ENCODE data around the gene BECN2. TPM values are rescaled to one million over a fixed set of nuclear protein-coding genes. Genes with fewer than 3 reads are reported as not detected.

BECN2 gene
- total and polyA plus RNA-seq, 2 of the 13 experiments (the other 11 are each of a cell fraction or from before 2014, with no cell fraction given) = not detected

DNA sequence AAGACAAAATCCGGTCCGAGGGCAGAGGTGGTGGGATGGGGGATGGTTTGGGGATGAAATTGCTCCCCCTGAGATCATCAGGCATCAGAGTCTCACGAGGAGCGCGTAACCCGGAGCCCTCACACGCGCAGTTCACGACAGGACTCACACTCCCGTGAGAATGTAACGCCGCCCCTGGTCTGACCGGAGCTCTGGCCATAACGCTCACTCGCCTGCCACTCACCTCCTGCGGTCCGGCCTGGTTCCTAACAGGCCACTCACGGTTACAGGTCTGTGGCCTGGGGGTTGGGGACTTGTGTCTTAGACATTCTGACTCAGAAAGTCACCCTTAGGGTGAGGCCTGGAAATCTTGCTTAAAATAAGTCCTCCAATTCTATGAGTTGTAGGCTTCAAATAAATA is 21.5 kb downstream of the BECN2 start:
- H3K36me3 ChIP-seq (replicated peaks in 1 of 2; ENCODE audit: control insufficient read depth in 1 of 2, insufficient read depth in 2 of 2, low read length in 2 of 2) = no peaks in the 10 kb centered on the region
- no peak overlapping the region for H3K27ac ChIP-seq (ENCODE audit: extremely low read length, insufficient read depth, low read length)
- no peaks in the 10 kb centered on the region for H3K79me2 ChIP-seq (ENCODE audit: insufficient read depth, low read length)
- no peak for FAIRE-seq
- no peaks in the 10 kb centered on the region for H3K9me3 ChIP-seq (ENCODE audit: low read length)
- no peaks in the 10 kb centered on the region for H3K4me1 ChIP-seq (ENCODE audit: insufficient read depth, low read length)
- intact Hi-C loops (cut with micrococcal nuclease; ENCODE audit: unreplicated experiment) = no loop called here
- no peak overlapping the region for H3K9ac ChIP-seq (ENCODE audit: insufficient read depth, low read depth, low read length)
- no peak for DNase-seq (ENCODE audit: low spot score)
- POLR2A ChIA-PET = no interaction called here
- H4K20me1 ChIP-seq (ENCODE audit: insufficient read depth, low read length) = no peaks in the 10 kb centered on the region
- in situ Hi-C loops (cut with HindIII; ENCODE audit: extremely low pct_ligation_motif_present, low pct_unique_long_range_greater_than_20kb) = loop anchor here (25.0 kb wide), 1 partner anchor 442 kb away; the partner anchor contains the start of gene KMO
- no peak for ATAC-seq
- H3K4me2 ChIP-seq (ENCODE audit: low read depth, low read length) = no peak overlapping the region
- TF ChIP-seq, protein P1, sequence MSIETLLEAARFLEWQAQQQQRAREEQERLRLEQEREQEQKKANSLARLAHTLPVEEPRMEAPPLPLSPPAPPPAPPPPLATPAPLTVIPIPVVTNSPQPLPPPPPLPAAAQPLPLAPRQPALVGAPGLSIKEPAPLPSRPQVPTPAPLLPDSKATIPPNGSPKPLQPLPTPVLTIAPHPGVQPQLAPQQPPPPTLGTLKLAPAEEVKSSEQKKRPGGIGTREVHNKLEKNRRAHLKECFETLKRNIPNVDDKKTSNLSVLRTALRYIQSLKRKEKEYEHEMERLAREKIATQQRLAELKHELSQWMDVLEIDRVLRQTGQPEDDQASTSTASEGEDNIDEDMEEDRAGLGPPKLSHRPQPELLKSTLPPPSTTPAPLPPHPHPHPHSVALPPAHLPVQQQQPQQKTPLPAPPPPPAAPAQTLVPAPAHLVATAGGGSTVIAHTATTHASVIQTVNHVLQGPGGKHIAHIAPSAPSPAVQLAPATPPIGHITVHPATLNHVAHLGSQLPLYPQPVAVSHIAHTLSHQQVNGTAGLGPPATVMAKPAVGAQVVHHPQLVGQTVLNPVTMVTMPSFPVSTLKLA (IDR thresholded peaks at IDR 0.05) = no peak
- no peak for TF ChIP-seq TGIF2 (CRISPR knock-in tag; IDR thresholded peaks at IDR 0.05)
- H3K4me3 ChIP-seq (replicated peaks in 1 of 3; ENCODE audit: insufficient read depth in 1 of 3, low read depth in 2 of 3, low read length in 3 of 3) = no peak overlapping the region
- no TSS peak for BruUV-seq (replicated peaks)
- 67% methylated on average over 18 of the region's 18 CpGs for WGBS (ENCODE audit: low lambda C conversion rate)
- CTCF ChIA-PET (ENCODE audit: low intra/inter-chr PET ratio, low total read pairs) = no interaction called here
- no peaks in the 10 kb centered on the region; a peak in 1 of 5 replicates for H3K27me3 ChIP-seq (ENCODE audit: control insufficient read depth in 1 of 2, insufficient read depth in 2 of 2, low read length in 2 of 2)
- no peak overlapping the region for H2AFZ ChIP-seq (ENCODE audit: low read length)

GRCh38 chr1:241979926-241980325 is 22.4 kb downstream of the BECN2 start:
- no peak overlapping the region for H2AFZ ChIP-seq (ENCODE audit: low read length)
- H3K27ac ChIP-seq (ENCODE audit: extremely low read length, insufficient read depth, low read length) = no peak overlapping the region
- H3K9ac ChIP-seq (ENCODE audit: insufficient read depth, low read depth, low read length) = no peak overlapping the region
- H3K27me3 ChIP-seq (ENCODE audit: control insufficient read depth in 1 of 2, insufficient read depth in 2 of 2, low read length in 2 of 2) = no peaks in the 10 kb centered on the region; a peak in 2 of 5 replicates
- H3K36me3 ChIP-seq (replicated peaks in 1 of 2; ENCODE audit: control insufficient read depth in 1 of 2, insufficient read depth in 2 of 2, low read length in 2 of 2) = no peaks in the 10 kb centered on the region
- 12% methylated on average over 1 of the region's 1 CpG for WGBS (ENCODE audit: low lambda C conversion rate)
- no TSS peak for BruUV-seq (replicated peaks)
- H3K4me2 ChIP-seq (ENCODE audit: low read depth, low read length) = no peak overlapping the region
- H3K4me1 ChIP-seq (ENCODE audit: insufficient read depth, low read length) = no peaks in the 10 kb centered on the region
- FAIRE-seq (no peak), DNase-seq (ENCODE audit: low spot score) (no peak), ATAC-seq (no peak)
- intact Hi-C loops (cut with micrococcal nuclease; ENCODE audit: unreplicated experiment) (no loop called here), in situ Hi-C loops (cut with HindIII; ENCODE audit: extremely low pct_ligation_motif_present, low pct_unique_long_range_greater_than_20kb) (loop anchor here (25.0 kb wide), 1 partner anchor 443 kb away; the partner anchor contains the start of gene KMO)
- ChIA-PET POLR2A (no interaction called here), CTCF (ENCODE audit: low intra/inter-chr PET ratio, low total read pairs) (no interaction called here)
- no peaks in the 10 kb centered on the region for H4K20me1 ChIP-seq (ENCODE audit: insufficient read depth, low read length)
- no peaks in the 10 kb centered on the region for H3K9me3 ChIP-seq (ENCODE audit: low read length)
- H3K4me3 ChIP-seq (replicated peaks in 1 of 3; ENCODE audit: insufficient read depth in 1 of 3, low read depth in 2 of 3, low read length in 3 of 3) = no peak overlapping the region
- H3K79me2 ChIP-seq (ENCODE audit: insufficient read depth, low read length) = no peaks in the 10 kb centered on the region
- TF ChIP-seq ZNF274 (CRISPR knock-in tag; IDR thresholded peaks at IDR 0.05) (no peak), MTA1 (CRISPR knock-in tag; IDR thresholded peaks at IDR 0.05; ENCODE audit: borderline replicate concordance) (no peak), ZNF34 (CRISPR knock-in tag; IDR thresholded peaks at IDR 0.05; ENCODE audit: borderline replicate concordance) (no peak), ZUFSP (CRISPR knock-in tag; IDR thresholded peaks at IDR 0.05; ENCODE audit: borderline replicate concordance) (no peak), ELF4 (CRISPR knock-in tag; IDR thresholded peaks at IDR 0.05; ENCODE audit: borderline replicate concordance) (no peak), ZNF674 (CRISPR knock-in tag; IDR thresholded peaks at IDR 0.05; ENCODE audit: low read depth) (no peak), ZIK1 (CRISPR knock-in tag; IDR thresholded peaks at IDR 0.05; ENCODE audit: borderline replicate concordance, low read depth) (no peak), SRSF4 (IDR thresholded peaks at IDR 0.05; ENCODE audit: low read depth, low read length, poor library complexity, severe bottlenecking) (no peak), BCL3 (CRISPR knock-in tag; IDR thresholded peaks at IDR 0.05) (no peak)
- TF ChIP-seq, protein P2, sequence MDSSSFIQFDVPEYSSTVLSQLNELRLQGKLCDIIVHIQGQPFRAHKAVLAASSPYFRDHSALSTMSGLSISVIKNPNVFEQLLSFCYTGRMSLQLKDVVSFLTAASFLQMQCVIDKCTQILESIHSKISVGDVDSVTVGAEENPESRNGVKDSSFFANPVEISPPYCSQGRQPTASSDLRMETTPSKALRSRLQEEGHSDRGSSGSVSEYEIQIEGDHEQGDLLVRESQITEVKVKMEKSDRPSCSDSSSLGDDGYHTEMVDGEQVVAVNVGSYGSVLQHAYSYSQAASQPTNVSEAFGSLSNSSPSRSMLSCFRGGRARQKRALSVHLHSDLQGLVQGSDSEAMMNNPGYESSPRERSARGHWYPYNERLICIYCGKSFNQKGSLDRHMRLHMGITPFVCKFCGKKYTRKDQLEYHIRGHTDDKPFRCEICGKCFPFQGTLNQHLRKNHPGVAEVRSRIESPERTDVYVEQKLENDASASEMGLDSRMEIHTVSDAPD (CRISPR knock-in tag; IDR thresholded peaks at IDR 0.05) = no peak

Data from HepG2 (cell line).